ENCODE measurements around the gene ELAVL3. TPM values are rescaled to one million over a fixed set of nuclear protein-coding genes. Genes with fewer than 3 reads are reported as not detected.
"Not testable (repeated sequence)": the region's sequence is repeated elsewhere in the genome, so short reads cannot be mapped to it uniquely, and the experiment has no call there.

Gene ELAVL3
- total RNA-seq, 1 experiment from 2014 or later: not detected

- H3K27me3 Mint-ChIP-seq (ENCODE audit: insufficient read depth, unreplicated experiment): peaks cover 14% of the 10 kb centered on the region
- TF ChIP-seq CTCF (IDR thresholded peaks at IDR 0.05; ENCODE audit: unreplicated experiment): no peak
- no peaks in the 10 kb centered on the region for H3K9me3 Mint-ChIP-seq (ENCODE audit: unreplicated experiment)
- POLR2A ChIA-PET: no interaction called here
- CTCF ChIA-PET: no interaction called here
- intact Hi-C loops (cut with micrococcal nuclease): no loop called here
- no peak overlapping the region for H3K4me3 Mint-ChIP-seq (ENCODE audit: unreplicated experiment)
- no peak overlapping the region for H3K27ac Mint-ChIP-seq (ENCODE audit: low read depth, unreplicated experiment)
- DNase-seq (ENCODE audit: unreplicated experiment): no peak
- no peaks in the 10 kb centered on the region for H3K4me1 Mint-ChIP-seq (ENCODE audit: insufficient read depth, unreplicated experiment)
- H3K36me3 Mint-ChIP-seq (ENCODE audit: insufficient read depth, unreplicated experiment): no peaks in the 10 kb centered on the region
- no TSS peak for BruUV-seq (replicated peaks)
These were observed 22.5 kb downstream of the ELAVL3 start for GRCh38 chr19:11458236-11458900.

- Mint-ChIP-seq H3K27me3 (ENCODE audit: insufficient read depth, unreplicated experiment) (peaks cover 14% of the 10 kb centered on the region), H3K27ac (ENCODE audit: low read depth, unreplicated experiment) (no peak overlapping the region), H3K9me3 (ENCODE audit: unreplicated experiment) (no peaks in the 10 kb centered on the region), H3K4me3 (ENCODE audit: unreplicated experiment) (no peak overlapping the region), H3K4me1 (ENCODE audit: insufficient read depth, unreplicated experiment) (no peaks in the 10 kb centered on the region), H3K36me3 (ENCODE audit: insufficient read depth, unreplicated experiment) (no peaks in the 10 kb centered on the region)
- no TSS peak for BruUV-seq (replicated peaks)
- ChIA-PET CTCF (interaction anchor here (0.7 kb wide), 1 partner anchor 619 kb away, joined by 3 read pairs; no protein-coding TSS in a partner anchor), POLR2A (interaction anchor here (0.7 kb wide), 1 partner anchor 22 kb away, joined by 3 read pairs; the partner anchor contains the start of gene PRKCSH)
- no peak for TF ChIP-seq CTCF (IDR thresholded peaks at IDR 0.05; ENCODE audit: unreplicated experiment)
- DNase-seq (ENCODE audit: unreplicated experiment): no peak
- intact Hi-C loops (cut with micrococcal nuclease): no loop called here
These were observed 23.0 kb downstream of the ELAVL3 start for GRCh38 chr19:11457831-11458230.

GRCh38 chr19:11457115-11457514, 23.7 kb downstream of the ELAVL3 start:
- no peaks in the 10 kb centered on the region for H3K36me3 Mint-ChIP-seq (ENCODE audit: insufficient read depth, unreplicated experiment)
- BruUV-seq (replicated peaks): no TSS peak
- H3K27ac Mint-ChIP-seq (ENCODE audit: low read depth, unreplicated experiment): no peak overlapping the region
- ChIA-PET CTCF (interaction anchor here (0.7 kb wide), 1 partner anchor 618 kb away, joined by 3 read pairs; no protein-coding TSS in a partner anchor), POLR2A (interaction anchor here (0.7 kb wide), 1 partner anchor 22 kb away, joined by 3 read pairs; the partner anchor contains the start of gene PRKCSH)
- peaks cover 14% of the 10 kb centered on the region for H3K27me3 Mint-ChIP-seq (ENCODE audit: insufficient read depth, unreplicated experiment)
- intact Hi-C loops (cut with micrococcal nuclease): no loop called here
- no peak for TF ChIP-seq CTCF (IDR thresholded peaks at IDR 0.05; ENCODE audit: unreplicated experiment)
- no peaks in the 10 kb centered on the region for H3K4me1 Mint-ChIP-seq (ENCODE audit: insufficient read depth, unreplicated experiment)
- no peak for DNase-seq (ENCODE audit: unreplicated experiment)
- H3K4me3 Mint-ChIP-seq (ENCODE audit: unreplicated experiment): no peak overlapping the region
- no peaks in the 10 kb centered on the region for H3K9me3 Mint-ChIP-seq (ENCODE audit: unreplicated experiment)

GRCh38 chr19:11456659-11457058, 24.2 kb downstream of the ELAVL3 start:
- H3K36me3 Mint-ChIP-seq (ENCODE audit: insufficient read depth, unreplicated experiment): no peaks in the 10 kb centered on the region
- ChIA-PET CTCF (no interaction called here), POLR2A (no interaction called here)
- peaks cover 14% of the 10 kb centered on the region for H3K27me3 Mint-ChIP-seq (ENCODE audit: insufficient read depth, unreplicated experiment)
- H3K27ac Mint-ChIP-seq (ENCODE audit: low read depth, unreplicated experiment): no peak overlapping the region
- H3K9me3 Mint-ChIP-seq (ENCODE audit: unreplicated experiment): no peaks in the 10 kb centered on the region
- no peak for TF ChIP-seq CTCF (IDR thresholded peaks at IDR 0.05; ENCODE audit: unreplicated experiment)
- H3K4me1 Mint-ChIP-seq (ENCODE audit: insufficient read depth, unreplicated experiment): no peaks in the 10 kb centered on the region
- intact Hi-C loops (cut with micrococcal nuclease): no loop called here
- DNase-seq (ENCODE audit: unreplicated experiment): no peak
- BruUV-seq (replicated peaks): no TSS peak
- H3K4me3 Mint-ChIP-seq (ENCODE audit: unreplicated experiment): no peak overlapping the region

GRCh38 chr19:11455233-11455554, 25.7 kb downstream of the ELAVL3 start:
- H3K4me3 Mint-ChIP-seq (ENCODE audit: unreplicated experiment); H3K4me1 Mint-ChIP-seq (ENCODE audit: insufficient read depth, unreplicated experiment); BruUV-seq (replicated peaks); CTCF ChIA-PET; intact Hi-C loops (cut with micrococcal nuclease); H3K36me3 Mint-ChIP-seq (ENCODE audit: insufficient read depth, unreplicated experiment); H3K27ac Mint-ChIP-seq (ENCODE audit: low read depth, unreplicated experiment); DNase-seq (ENCODE audit: unreplicated experiment); H3K27me3 Mint-ChIP-seq (ENCODE audit: insufficient read depth, unreplicated experiment); H3K9me3 Mint-ChIP-seq (ENCODE audit: unreplicated experiment); POLR2A ChIA-PET: not testable (repeated sequence)

Measured in MCF 10A (cell line).